ENCODE results near the gene MT1H. TPM values are rescaled to one million over a fixed set of nuclear protein-coding genes. Genes with fewer than 3 reads are reported as not detected.

Gene MT1H
- total RNA-seq, 2 donors from 2014 or later, result not detected

DNA sequence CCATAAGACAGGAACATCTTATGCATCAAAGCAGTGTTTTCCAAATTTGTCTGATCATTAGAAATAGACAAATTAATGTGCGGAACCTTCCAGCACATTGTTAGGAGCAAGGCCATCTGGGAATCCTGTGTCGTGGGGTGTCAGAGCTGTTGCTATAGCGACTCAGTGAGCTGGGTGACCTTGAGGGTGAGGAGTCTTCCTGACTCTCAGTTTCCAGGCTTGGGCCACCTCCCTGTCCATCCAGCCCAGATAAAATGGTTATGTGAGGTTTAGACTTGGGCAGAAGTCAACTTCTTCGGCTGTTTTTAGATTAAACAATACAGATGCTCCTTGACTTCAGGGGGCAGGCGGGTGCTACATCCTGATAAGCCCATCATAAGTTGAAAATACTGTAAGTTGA, 33.2 kb downstream of the MT1H start:
- Histone ChIP-seq H3K27ac (no peak overlapping the region), H3K27me3 (no peaks in the 10 kb centered on the region), H3K9me3 (no peaks in the 10 kb centered on the region), H3K4me3 (no peak overlapping the region), H3K36me3 (no peaks in the 10 kb centered on the region), H3K4me1 (peaks cover 0 to 3% of the 10 kb centered on the region in 2 donors)
- TF ChIP-seq, protein P1, sequence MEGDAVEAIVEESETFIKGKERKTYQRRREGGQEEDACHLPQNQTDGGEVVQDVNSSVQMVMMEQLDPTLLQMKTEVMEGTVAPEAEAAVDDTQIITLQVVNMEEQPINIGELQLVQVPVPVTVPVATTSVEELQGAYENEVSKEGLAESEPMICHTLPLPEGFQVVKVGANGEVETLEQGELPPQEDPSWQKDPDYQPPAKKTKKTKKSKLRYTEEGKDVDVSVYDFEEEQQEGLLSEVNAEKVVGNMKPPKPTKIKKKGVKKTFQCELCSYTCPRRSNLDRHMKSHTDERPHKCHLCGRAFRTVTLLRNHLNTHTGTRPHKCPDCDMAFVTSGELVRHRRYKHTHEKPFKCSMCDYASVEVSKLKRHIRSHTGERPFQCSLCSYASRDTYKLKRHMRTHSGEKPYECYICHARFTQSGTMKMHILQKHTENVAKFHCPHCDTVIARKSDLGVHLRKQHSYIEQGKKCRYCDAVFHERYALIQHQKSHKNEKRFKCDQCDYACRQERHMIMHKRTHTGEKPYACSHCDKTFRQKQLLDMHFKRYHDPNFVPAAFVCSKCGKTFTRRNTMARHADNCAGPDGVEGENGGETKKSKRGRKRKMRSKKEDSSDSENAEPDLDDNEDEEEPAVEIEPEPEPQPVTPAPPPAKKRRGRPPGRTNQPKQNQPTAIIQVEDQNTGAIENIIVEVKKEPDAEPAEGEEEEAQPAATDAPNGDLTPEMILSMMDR (IDR thresholded peaks at IDR 0.05), result no peak
- no peak for DNase-seq (ENCODE audit: low spot score)

DNA sequence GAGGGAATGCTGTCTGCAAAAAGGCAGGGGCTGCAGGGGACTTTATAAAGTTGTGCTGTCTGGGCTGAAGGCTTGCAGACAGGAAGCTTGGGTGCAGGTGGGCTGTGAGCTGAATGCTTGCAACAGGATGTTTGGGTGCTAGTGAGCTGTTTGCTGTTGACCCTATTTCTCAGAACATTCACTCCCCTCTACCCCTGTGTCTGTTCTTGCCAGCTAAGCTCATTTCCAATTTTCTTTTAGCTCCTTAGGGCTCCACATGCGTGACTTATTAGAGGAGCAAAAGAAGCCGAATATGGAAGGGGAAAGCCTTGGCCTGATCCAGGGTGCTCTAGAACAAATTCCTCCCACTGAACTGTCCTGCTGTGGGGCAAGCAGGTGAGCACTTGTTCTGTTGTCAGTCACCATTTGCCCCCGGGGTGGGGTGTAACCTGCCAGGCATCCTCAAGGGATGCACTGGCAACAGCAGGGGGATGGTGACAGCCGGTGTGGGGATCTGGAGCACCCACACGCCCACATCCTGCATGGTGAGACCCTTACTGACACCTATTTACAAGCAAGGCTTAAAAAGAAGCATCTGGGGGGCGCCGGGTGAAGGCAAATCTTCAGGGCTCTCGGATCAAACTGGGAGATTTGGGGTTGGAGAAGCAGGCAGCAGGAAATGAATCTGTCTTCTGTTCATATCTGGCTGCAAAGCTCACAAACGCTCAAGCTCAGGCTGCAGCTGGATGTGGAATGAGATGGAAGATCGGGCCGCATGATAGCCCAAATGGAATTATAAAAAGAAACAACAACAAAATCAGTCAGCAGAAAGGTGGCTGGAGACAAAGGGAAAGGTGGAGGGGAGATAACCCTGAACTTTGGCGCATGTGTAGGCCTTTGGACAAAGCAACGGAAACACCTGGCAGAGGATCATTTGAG, 39.2 kb downstream of the MT1H start:
- DNase-seq (ENCODE audit: low spot score), result no peak
- Histone ChIP-seq H3K36me3 (no peaks in the 10 kb centered on the region), H3K9me3 (no peaks in the 10 kb centered on the region), H3K4me3 (no peak overlapping the region), H3K27ac (no peak overlapping the region), H3K27me3 (no peaks in the 10 kb centered on the region), H3K4me1 (no peaks in the 10 kb centered on the region)
- TF ChIP-seq, protein P1 (IDR thresholded peaks at IDR 0.05), result no peak

GRCh38 chr16:56709443-56710040, 39.9 kb downstream of the MT1H start:
- Histone ChIP-seq H3K4me1 (no peaks in the 10 kb centered on the region), H3K27ac (no peak overlapping the region), H3K4me3 (no peak overlapping the region), H3K36me3 (no peaks in the 10 kb centered on the region), H3K9me3 (no peaks in the 10 kb centered on the region), H3K27me3 (no peaks in the 10 kb centered on the region)
- DNase-seq (ENCODE audit: low spot score), result no peak
- TF ChIP-seq, protein P1 (IDR thresholded peaks at IDR 0.05), result no peak

GRCh38 chr16:56710181-56710737, 40.6 kb downstream of the MT1H start:
- Histone ChIP-seq H3K36me3 (no peaks in the 10 kb centered on the region), H3K27me3 (no peaks in the 10 kb centered on the region), H3K4me1 (no peaks in the 10 kb centered on the region), H3K4me3 (no peak overlapping the region), H3K9me3 (no peaks in the 10 kb centered on the region), H3K27ac (no peak overlapping the region)
- TF ChIP-seq, protein P1 (IDR thresholded peaks at IDR 0.05), result no peak
- DNase-seq (ENCODE audit: low spot score), result no peak

- H3K27ac ChIP-seq, result no peak overlapping the region
- no peaks in the 10 kb centered on the region for H3K9me3 ChIP-seq
- H3K36me3 ChIP-seq, result no peaks in the 10 kb centered on the region
- H3K27me3 ChIP-seq, result no peaks in the 10 kb centered on the region
- no peak for DNase-seq (ENCODE audit: low spot score)
- no peaks in the 10 kb centered on the region for H3K4me1 ChIP-seq
- TF ChIP-seq, protein P1 (IDR thresholded peaks at IDR 0.05), result no peak
- no peak overlapping the region for H3K4me3 ChIP-seq
These were observed 42.2 kb downstream of the MT1H start for GRCh38 chr16:56711862-56712261.

All from right atrium auricular region (tissue), 2 donors.